GM21529 (cell line): ENCODE measurements around the gene ST6GALNAC5.
A peak's percentile ranks its signal among the peaks of the same experiment; 100 is the strongest.
"Not testable (repeated sequence)": the region's sequence is repeated elsewhere in the genome, so short reads cannot be mapped to it uniquely, and the experiment has no call there.

Source experiments
- ATAC-seq: cut with Tn5 transposase; IDR thresholded peaks from one replicate; pipeline ENCODE4 v1.9.1; 2021; ENCODE audit not compliant: unreplicated experiment

Gene ST6GALNAC5

GRCh38 chr1:76933847-76934815 lies 66.9 kb downstream of the ST6GALNAC5 start:
- ATAC-seq, result no peak

GRCh38 chr1:76938304-76938703 lies 71.0 kb downstream of the ST6GALNAC5 start:
- no peak for ATAC-seq

GRCh38 chr1:76939050-76939816 lies 72.0 kb downstream of the ST6GALNAC5 start:
- ATAC-seq, result peak; percentile 51

GRCh38 chr1:76939817-76940216 lies 72.5 kb downstream of the ST6GALNAC5 start:
- ATAC-seq, result no peak

- ATAC-seq, result no peak
Observed at GRCh38 chr1:76940571-76941335, 73.5 kb downstream of the ST6GALNAC5 start.

GRCh38 chr1:76942549-76942948 lies 75.3 kb downstream of the ST6GALNAC5 start:
- ATAC-seq, result no peak

- ATAC-seq, result no peak
Observed at GRCh38 chr1:76944942-76945341, 77.7 kb downstream of the ST6GALNAC5 start.

- no peak for ATAC-seq
Observed at GRCh38 chr1:76948846-76949245, 81.6 kb downstream of the ST6GALNAC5 start.

- no peak for ATAC-seq
Observed at GRCh38 chr1:76949503-76949902, 82.2 kb downstream of the ST6GALNAC5 start.

GRCh38 chr1:76950306-76950705 lies 83.0 kb downstream of the ST6GALNAC5 start:
- no peak for ATAC-seq

GRCh38 chr1:76951153-76951552 lies 83.9 kb downstream of the ST6GALNAC5 start:
- ATAC-seq, result no peak

- no peak for ATAC-seq
Observed at GRCh38 chr1:76955652-76956051, 88.4 kb downstream of the ST6GALNAC5 start.

- ATAC-seq, result no peak
Observed at GRCh38 chr1:76957961-76958360, 90.7 kb downstream of the ST6GALNAC5 start.

- no peak for ATAC-seq
Observed at GRCh38 chr1:76958828-76959227, 91.5 kb downstream of the ST6GALNAC5 start.

- ATAC-seq, result no peak
Observed at GRCh38 chr1:76959556-76959955, 92.3 kb downstream of the ST6GALNAC5 start.

- no peak for ATAC-seq
Observed at GRCh38 chr1:76961181-76961819, 94.0 kb downstream of the ST6GALNAC5 start.

- ATAC-seq, result no peak
Observed at GRCh38 chr1:76961820-76962207, 94.5 kb downstream of the ST6GALNAC5 start.

- not testable (repeated sequence) for ATAC-seq
Observed at GRCh38 chr1:76981267-76981666, 114.0 kb downstream of the ST6GALNAC5 start.

- no peak for ATAC-seq
Observed at GRCh38 chr1:76989976-76990375, 122.7 kb downstream of the ST6GALNAC5 start.

GRCh38 chr1:76993036-76993435 lies 125.8 kb downstream of the ST6GALNAC5 start:
- ATAC-seq, result no peak
